Trophoblast cell (in vitro differentiated cells and primary cell): ENCODE results near the gene CYP2R1.
"Not testable (repeated sequence)": the region's sequence is repeated elsewhere in the genome, so short reads cannot be mapped to it uniquely, and the experiment has no call there.

ENCODE experiments used
- DNase-seq, 2 donors: peaks; one replicate each; pipeline ENCODE4 v3.0.0-alpha.2; 2016
- H2AFZ ChIP-seq: 2 replicates; pipeline ENCODE4 v1.6.1; 2013; ENCODE audit warnings: low read length, moderate library complexity, mild to moderate bottlenecking; ENCODE audit not compliant: insufficient read depth, poor library complexity
- H2AK5ac ChIP-seq: 2 replicates; pipeline ENCODE4 v1.6.1; 2013; ENCODE audit warnings: mild to moderate bottlenecking, low read length
- H2BK120ac ChIP-seq: 2 replicates; pipeline ENCODE4 v1.6.1; 2013; ENCODE audit warnings: low read length, mild to moderate bottlenecking, moderate library complexity; ENCODE audit not compliant: insufficient read depth, poor library complexity
- H2BK12ac ChIP-seq: 2 replicates; pipeline ENCODE4 v1.6.1; 2013; ENCODE audit warnings: mild to moderate bottlenecking, low read length, moderate library complexity
- H2BK5ac ChIP-seq: 2 replicates; pipeline ENCODE4 v1.6.1; 2013; ENCODE audit warnings: low read length, low read depth, moderate library complexity, mild to moderate bottlenecking; ENCODE audit not compliant: poor library complexity
- H3K14ac ChIP-seq: 2 replicates; pipeline ENCODE4 v1.6.1; 2013; ENCODE audit warnings: mild to moderate bottlenecking, low read length
- H3K18ac ChIP-seq: 2 replicates; pipeline ENCODE4 v1.6.1; 2013; ENCODE audit warnings: mild to moderate bottlenecking, low read length
- H3K23ac ChIP-seq: 2 replicates; pipeline ENCODE4 v1.6.1; 2013; ENCODE audit warnings: low read length
- H3K27ac ChIP-seq: 2 replicates; pipeline ENCODE4 v1.5.1; 2013; ENCODE audit warnings: low read depth, mild to moderate bottlenecking, inconsistent platforms, low read length, moderate library complexity
- H3K27me3 ChIP-seq: 2 replicates; pipeline ENCODE4 v1.6.1; 2013; ENCODE audit warnings: inconsistent platforms, mild to moderate bottlenecking, low read length, moderate library complexity; ENCODE audit not compliant: insufficient read depth
- H3K36me3 ChIP-seq, 2 experiments: 1 replicate in 1 of 2; 2 replicates in 1 of 2; pipeline ENCODE4 v1.6.1; 2013; ENCODE audit warnings: low read length in 2 of 2, mild to moderate bottlenecking in 2 of 2, moderate library complexity in 1 of 2; ENCODE audit not compliant: insufficient read depth in 2 of 2, control insufficient read depth in 1 of 2
- H3K4ac ChIP-seq: 2 replicates; pipeline ENCODE4 v1.6.1; 2013; ENCODE audit warnings: low read depth, mild to moderate bottlenecking, low read length, moderate library complexity
- H3K4me1 ChIP-seq, 2 experiments: 1 replicate in 1 of 2; 2 replicates in 1 of 2; pipeline ENCODE4 v1.6.1; 2013; ENCODE audit warnings: low read length in 2 of 2, mild to moderate bottlenecking in 2 of 2, moderate library complexity in 1 of 2; ENCODE audit not compliant: insufficient read depth in 2 of 2, control insufficient read depth in 1 of 2
- H3K4me2 ChIP-seq: 2 replicates; pipeline ENCODE4 v1.6.1; 2013; ENCODE audit warnings: inconsistent platforms, mild to moderate bottlenecking, low read length, moderate library complexity
- H3K4me3 ChIP-seq: 2 replicates; pipeline ENCODE4 v1.5.1; 2013; ENCODE audit warnings: mild to moderate bottlenecking, low read depth, low read length, inconsistent platforms
- H3K79me1 ChIP-seq: one replicate; pipeline ENCODE4 v1.6.1; 2013; ENCODE audit warnings: low read length
- H3K79me2 ChIP-seq: 2 replicates; pipeline ENCODE4 v1.6.1; 2013; ENCODE audit warnings: low read length, mild to moderate bottlenecking; ENCODE audit not compliant: control insufficient read depth, insufficient read depth, poor library complexity
- H3K9ac ChIP-seq: 2 replicates; pipeline ENCODE4 v1.6.1; 2013; ENCODE audit warnings: mild to moderate bottlenecking, low read length
- H3K9me3 ChIP-seq: 2 replicates; pipeline ENCODE4 v1.6.1; 2013; ENCODE audit warnings: low read depth, mild to moderate bottlenecking, control low read depth, inconsistent platforms, low read length; ENCODE audit not compliant: insufficient read depth
- H4K12ac ChIP-seq: 2 replicates; pipeline ENCODE4 v1.6.1; 2013; ENCODE audit warnings: low read depth, mild to moderate bottlenecking, low read length, moderate library complexity
- H4K8ac ChIP-seq: 2 replicates; pipeline ENCODE4 v1.6.1; 2013; ENCODE audit warnings: low read depth, mild to moderate bottlenecking, low read length, moderate library complexity
- H4K91ac ChIP-seq: one replicate; pipeline ENCODE4 v1.6.1; 2013; ENCODE audit warnings: low read depth, mild to moderate bottlenecking, low read length, moderate library complexity
- WGBS: extraction: QIAGEN DNeasy Blood & Tissue Kit; methylation state at CpG from one replicate; pipeline ENCODE4 v1.1.7; 2013; ENCODE audit warnings: missing lambda C conversion rate; ENCODE audit not compliant: insufficient read length, insufficient coverage; ENCODE audit errors: extremely low coverage; 5-methylcytosine and 5-hydroxymethylcytosine counted together

The CYP2R1 gene

DNA sequence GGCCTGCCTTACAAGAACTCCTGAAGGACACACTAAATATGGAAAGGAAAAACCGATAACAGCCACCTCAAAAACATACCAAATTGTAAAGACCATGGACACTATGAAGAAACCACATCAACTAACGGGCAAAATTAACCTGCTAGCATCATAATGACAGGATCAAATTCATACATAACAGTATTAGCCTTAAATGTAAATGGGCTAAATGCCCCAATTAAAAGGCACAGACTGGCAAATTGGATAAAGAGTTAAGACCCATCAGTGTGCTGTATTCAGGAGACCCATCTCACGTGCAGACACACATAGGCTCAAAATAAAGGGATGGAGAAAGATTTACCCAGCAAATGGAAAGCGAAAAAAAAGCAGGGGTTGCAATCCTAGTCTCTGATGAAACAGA lies 28.3 kb downstream of the CYP2R1 start:
- not testable (repeated sequence) for H3K27ac ChIP-seq, H3K27me3 ChIP-seq, DNase-seq, H4K8ac ChIP-seq, H3K4me2 ChIP-seq, H3K9me3 ChIP-seq, H3K4ac ChIP-seq, H3K18ac ChIP-seq, H3K4me1 ChIP-seq, H3K14ac ChIP-seq, H2BK12ac ChIP-seq, H3K23ac ChIP-seq, H3K36me3 ChIP-seq, H4K91ac ChIP-seq, H2AFZ ChIP-seq, H2BK5ac ChIP-seq, H2BK120ac ChIP-seq, H2AK5ac ChIP-seq, H3K79me1 ChIP-seq, H4K12ac ChIP-seq, H3K9ac ChIP-seq, H3K4me3 ChIP-seq, H3K79me2 ChIP-seq
- no CpG with 5 or more reads among the region's 4 CpGs for WGBS

DNA sequence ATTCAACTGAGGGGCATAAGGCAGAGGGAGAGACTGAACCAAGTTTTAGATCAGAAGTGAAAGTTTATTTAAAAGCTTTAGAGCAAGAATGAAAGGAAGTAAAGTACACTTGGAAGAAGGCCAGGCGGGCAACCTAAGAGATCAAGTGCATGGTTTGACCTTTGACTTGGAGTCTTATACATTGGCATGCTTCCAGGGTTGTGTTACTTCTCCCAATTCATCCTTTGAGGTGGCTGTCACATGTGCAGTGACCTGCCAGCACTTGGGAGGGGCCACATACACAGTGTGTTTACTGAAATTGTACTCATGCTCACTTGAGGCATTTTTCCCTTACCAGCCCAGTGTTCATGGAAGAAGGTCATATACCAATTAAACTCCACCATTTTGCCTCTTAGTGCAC lies 30.4 kb downstream of the CYP2R1 start:
- WGBS: no CpG with 5 or more reads among the region's 1 CpG
- Histone ChIP-seq H4K8ac (no peak overlapping the region), H2BK12ac (no peak overlapping the region), H3K4me1 (no peaks in the 10 kb centered on the region), H2AK5ac (no peak overlapping the region), H3K14ac (no peak overlapping the region), H3K4me2 (no peak overlapping the region), H2AFZ (no peak overlapping the region), H3K9me3 (no peaks in the 10 kb centered on the region), H3K4ac (no peak overlapping the region), H3K79me1 (no peaks in the 10 kb centered on the region), H4K91ac (no peak overlapping the region), H2BK5ac (no peak overlapping the region), H3K18ac (no peak overlapping the region), H3K9ac (no peak overlapping the region), H3K4me3 (no peak overlapping the region), H2BK120ac (no peak overlapping the region), H3K27ac (no peak overlapping the region), H3K79me2 (no peaks in the 10 kb centered on the region), H3K36me3 (no peaks in the 10 kb centered on the region), H4K12ac (no peak overlapping the region), H3K27me3 (no peaks in the 10 kb centered on the region), H3K23ac (no peak overlapping the region)
- DNase-seq: no peak

DNA sequence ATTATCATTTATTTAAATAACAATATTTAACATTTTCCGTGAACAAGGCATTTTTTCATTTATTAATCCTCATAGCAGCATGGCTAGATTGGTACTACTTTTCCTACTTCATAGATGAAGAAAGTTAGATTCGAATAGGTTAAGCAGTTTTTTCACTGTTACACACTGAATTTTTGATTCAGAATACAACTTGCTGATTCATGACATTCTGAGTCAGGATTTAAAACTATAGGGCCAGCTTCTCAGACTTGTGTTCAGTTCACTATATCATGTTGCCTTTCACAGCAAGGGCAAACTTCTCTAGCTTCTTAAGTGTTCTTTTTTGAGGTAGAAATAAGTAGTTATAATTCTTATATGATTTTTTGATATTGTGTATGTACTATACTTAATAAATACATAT lies 31.5 kb downstream of the CYP2R1 start:
- H2BK12ac ChIP-seq: no peak overlapping the region
- H3K27me3 ChIP-seq: no peaks in the 10 kb centered on the region
- no peak overlapping the region for H3K4ac ChIP-seq
- H4K91ac ChIP-seq: no peak overlapping the region
- whole genome bisulfite sequencing: no CpG with 5 or more reads among the region's 2 CpGs
- no peaks in the 10 kb centered on the region for H3K9me3 ChIP-seq
- no peak overlapping the region for H3K18ac ChIP-seq
- no peak overlapping the region for H2BK5ac ChIP-seq
- H3K27ac ChIP-seq: no peak overlapping the region
- no peak overlapping the region for H2AK5ac ChIP-seq
- no peaks in the 10 kb centered on the region for H3K36me3 ChIP-seq
- no peak overlapping the region for H3K4me2 ChIP-seq
- no peak overlapping the region for H2AFZ ChIP-seq
- H3K79me1 ChIP-seq: no peaks in the 10 kb centered on the region
- no peak overlapping the region for H4K8ac ChIP-seq
- no peak overlapping the region for H3K23ac ChIP-seq
- H3K14ac ChIP-seq: no peak overlapping the region
- no peak overlapping the region for H3K4me3 ChIP-seq
- no peaks in the 10 kb centered on the region for H3K79me2 ChIP-seq
- H4K12ac ChIP-seq: no peak overlapping the region
- no peaks in the 10 kb centered on the region for H3K4me1 ChIP-seq
- no peak overlapping the region for H2BK120ac ChIP-seq
- no peak overlapping the region for H3K9ac ChIP-seq
- no peak for DNase-seq

DNA sequence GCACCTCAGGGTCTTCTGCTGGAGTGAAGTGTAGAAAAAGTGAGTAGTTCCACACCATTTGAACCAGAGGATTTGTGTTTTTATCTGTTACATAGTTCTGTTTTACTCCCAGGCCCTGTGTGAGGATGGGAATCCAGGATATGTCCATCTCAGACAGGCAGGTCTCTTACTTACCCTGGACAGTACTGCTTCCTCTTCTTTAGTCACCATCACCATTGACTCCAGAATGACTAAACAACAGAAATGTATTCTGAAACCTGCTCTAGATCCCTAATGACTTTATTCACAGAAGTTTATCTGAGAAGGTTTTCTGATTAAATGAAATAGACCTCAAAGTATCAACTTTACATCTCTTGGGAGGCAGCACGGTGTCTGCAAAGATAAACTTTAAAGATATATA lies 33.6 kb downstream of the CYP2R1 start:
- H3K14ac ChIP-seq: no peak overlapping the region
- H4K12ac ChIP-seq: no peak overlapping the region
- H2BK5ac ChIP-seq: no peak overlapping the region
- no peak overlapping the region for H3K4me3 ChIP-seq
- no peaks in the 10 kb centered on the region for H3K79me1 ChIP-seq
- H3K36me3 ChIP-seq: no peaks in the 10 kb centered on the region
- H2BK120ac ChIP-seq: no peak overlapping the region
- no CpG with 5 or more reads among the region's 1 CpG for WGBS
- no peak overlapping the region for H3K9ac ChIP-seq
- H3K27me3 ChIP-seq: no peaks in the 10 kb centered on the region
- no peaks in the 10 kb centered on the region for H3K4me1 ChIP-seq
- H3K9me3 ChIP-seq: no peaks in the 10 kb centered on the region
- H3K4ac ChIP-seq: no peak overlapping the region
- DNase-seq: no peak
- no peak overlapping the region for H2AK5ac ChIP-seq
- H4K91ac ChIP-seq: no peak overlapping the region
- H3K18ac ChIP-seq: no peak overlapping the region
- H3K4me2 ChIP-seq: no peak overlapping the region
- no peak overlapping the region for H3K23ac ChIP-seq
- H2AFZ ChIP-seq: no peak overlapping the region
- no peak overlapping the region for H3K27ac ChIP-seq
- H2BK12ac ChIP-seq: no peak overlapping the region
- no peak overlapping the region for H4K8ac ChIP-seq
- no peaks in the 10 kb centered on the region for H3K79me2 ChIP-seq
